Neuronal stem cell (in vitro differentiated cells): ENCODE measurements around the gene CNPY1.

Experiments
- DNase-seq: peaks from one replicate; pipeline ENCODE4 v3.0.0-alpha.2; 2013; ENCODE audit warnings: low spot score
- H2AFZ ChIP-seq: one replicate; pipeline ENCODE4 v1.6.1; 2013; ENCODE audit warnings: mild to moderate bottlenecking, low read length, inconsistent platforms
- H2AK5ac ChIP-seq: 2 replicates; pipeline ENCODE4 v1.6.1; 2013; ENCODE audit warnings: low read depth, mild to moderate bottlenecking, inconsistent platforms, low read length, moderate library complexity, mixed read lengths
- H2BK120ac ChIP-seq: 2 replicates; pipeline ENCODE4 v1.6.1; 2013; ENCODE audit warnings: low read depth, mild to moderate bottlenecking, inconsistent platforms, low read length, moderate library complexity, mixed read lengths
- H2BK12ac ChIP-seq: one replicate; pipeline ENCODE4 v1.6.1; 2013; ENCODE audit warnings: low read length, inconsistent platforms
- H2BK15ac ChIP-seq: 2 replicates; pipeline ENCODE4 v1.6.1; 2013; ENCODE audit warnings: mild to moderate bottlenecking, low read length, inconsistent platforms, mixed read lengths
- H2BK5ac ChIP-seq: one replicate; pipeline ENCODE4 v1.6.1; 2013; ENCODE audit warnings: inconsistent platforms, mild to moderate bottlenecking, low read length, moderate library complexity
- H3K14ac ChIP-seq: one replicate; pipeline ENCODE4 v1.6.1; 2013; ENCODE audit warnings: low read length, inconsistent platforms
- H3K18ac ChIP-seq: 2 replicates; pipeline ENCODE4 v1.6.1; 2013; ENCODE audit warnings: low read length, inconsistent platforms
- H3K23ac ChIP-seq: 2 replicates; pipeline ENCODE4 v1.6.1; 2013; ENCODE audit warnings: low read depth, mild to moderate bottlenecking, mixed read lengths, low read length, inconsistent platforms; ENCODE audit not compliant: poor library complexity
- H3K27ac ChIP-seq: replicated peaks from 3 replicates; pipeline ENCODE4 v1.5.1; 2013; ENCODE audit warnings: low read length, inconsistent platforms
- H3K27me3 ChIP-seq, 3 experiments: 2 replicates each; pipeline ENCODE4 v1.6.1; 2013; ENCODE audit warnings: low read length in 3 of 3, mild to moderate bottlenecking in 2 of 3, inconsistent platforms in 1 of 3, low read depth in 1 of 3, mixed read lengths in 1 of 3, moderate library complexity in 1 of 3; ENCODE audit not compliant: control insufficient read depth in 3 of 3, insufficient read depth in 3 of 3
- H3K36me3 ChIP-seq, 2 donors: replicated peaks in 1 of 2; 2 replicates each; pipeline ENCODE4 v1.6.1; 2013; ENCODE audit warnings: low read length in 2 of 2; ENCODE audit not compliant: control insufficient read depth in 2 of 2, insufficient read depth in 2 of 2
- H3K4ac ChIP-seq: 2 replicates; pipeline ENCODE4 v1.6.1; 2013; ENCODE audit warnings: inconsistent platforms, mild to moderate bottlenecking, low read length, moderate library complexity
- H3K4me1 ChIP-seq, 2 donors: 1 replicate in 1 of 2; 2 replicates in 1 of 2; pipeline ENCODE4 v1.6.1; 2013; ENCODE audit warnings: low read length in 2 of 2, low read depth in 1 of 2; ENCODE audit not compliant: control insufficient read depth in 2 of 2, insufficient read depth in 1 of 2
- H3K4me2 ChIP-seq: one replicate; pipeline ENCODE4 v1.6.1; 2013; ENCODE audit warnings: mild to moderate bottlenecking, low read length, inconsistent platforms; ENCODE audit not compliant: insufficient read depth, poor library complexity, severe bottlenecking
- H3K4me3 ChIP-seq, 2 donors: 2 replicates each; pipeline ENCODE4 v1.5.1; 2013; ENCODE audit warnings: low read length in 2 of 2, mild to moderate bottlenecking in 2 of 2, inconsistent platforms in 1 of 2, moderate library complexity in 1 of 2
- H3K79me1 ChIP-seq: one replicate; pipeline ENCODE4 v1.6.1; 2013; ENCODE audit warnings: low read depth, mild to moderate bottlenecking, inconsistent platforms, low read length, moderate library complexity
- H3K9ac ChIP-seq: one replicate; pipeline ENCODE4 v1.6.1; 2013; ENCODE audit warnings: mild to moderate bottlenecking, low read depth, low read length, inconsistent platforms; ENCODE audit not compliant: poor library complexity
- H3K9me3 ChIP-seq, 2 donors: replicated peaks in 1 of 2; 2 replicates each; pipeline versions ENCODE3 to v1.6.1; 2013; ENCODE audit warnings: low read length in 2 of 2, mild to moderate bottlenecking in 2 of 2, inconsistent platforms in 1 of 2, low read depth in 1 of 2, mixed read lengths in 1 of 2, moderate library complexity in 1 of 2; ENCODE audit not compliant: control insufficient read depth in 2 of 2, insufficient read depth in 1 of 2
- H4K8ac ChIP-seq: one replicate; pipeline ENCODE4 v1.6.1; 2013; ENCODE audit warnings: low read depth, mild to moderate bottlenecking, inconsistent platforms, low read length, moderate library complexity
- H4K91ac ChIP-seq: one replicate; pipeline ENCODE4 v1.6.1; 2013; ENCODE audit warnings: low read length, low read depth, mild to moderate bottlenecking, inconsistent platforms; ENCODE audit not compliant: poor library complexity
- WGBS, 2 donors: extraction: QIAGEN DNeasy Blood & Tissue Kit; methylation state at CpG; one replicate each; pipeline ENCODE4 v1.1.7; 2013; ENCODE audit warnings: missing lambda C conversion rate in 2 of 2, mixed read lengths in 1 of 2; ENCODE audit not compliant: insufficient read length in 2 of 2, insufficient replicate concordance in 1 of 2; ENCODE audit errors: extremely low coverage in 2 of 2; 5-methylcytosine and 5-hydroxymethylcytosine counted together

The CNPY1 gene

DNA sequence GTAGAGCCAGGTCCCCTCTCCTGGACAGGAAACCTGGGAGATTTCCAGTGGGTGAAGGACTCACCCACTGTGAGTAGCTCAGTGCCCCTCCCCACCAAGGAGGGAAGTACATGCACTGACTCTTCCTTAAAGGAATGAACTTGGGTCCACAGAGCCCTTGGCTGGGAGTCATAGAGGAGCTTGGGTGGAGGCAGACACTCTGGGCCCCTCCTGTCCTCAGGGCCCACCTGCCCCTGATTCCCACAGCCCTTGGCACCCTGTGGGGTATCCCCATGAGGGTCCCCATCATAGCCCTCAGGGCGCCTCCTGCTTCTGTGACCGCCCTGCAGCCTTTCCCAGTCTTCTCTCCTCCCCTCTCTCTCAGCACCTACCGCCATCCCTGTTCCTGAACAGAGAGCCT lies 84.7 kb downstream of the CNPY1 start:
- Histone ChIP-seq H3K4me3 (peak overlapping the region in 1 of 2 donors; percentile 70), H3K18ac (no peak overlapping the region), H3K27ac (no peak overlapping the region), H3K4me2 (no peak overlapping the region), H2AK5ac (no peak overlapping the region), H4K8ac (no peak overlapping the region), H2AFZ (no peak overlapping the region), H2BK5ac (no peak overlapping the region), H3K27me3 (peaks cover 2 to 94% (median 85%) of the 10 kb centered on the region in 3 experiments), H3K9ac (no peak overlapping the region), H2BK120ac (no peak overlapping the region), H2BK12ac (no peak overlapping the region), H3K36me3 (peaks cover 0 to 75% of the 10 kb centered on the region in 2 donors), H4K91ac (no peak overlapping the region), H3K14ac (no peak overlapping the region), H3K79me1 (no peaks in the 10 kb centered on the region), H3K23ac (no peak overlapping the region), H3K4me1 (peaks cover 0 to 53% of the 10 kb centered on the region in 2 donors), H3K9me3 (peaks cover 0 to 8% of the 10 kb centered on the region in 2 donors), H2BK15ac (no peak overlapping the region), H3K4ac (no peak overlapping the region)
- DNase-seq = no peak
- no CpG with 5 or more reads among the region's 3 CpGs for WGBS, 2 donors

DNA sequence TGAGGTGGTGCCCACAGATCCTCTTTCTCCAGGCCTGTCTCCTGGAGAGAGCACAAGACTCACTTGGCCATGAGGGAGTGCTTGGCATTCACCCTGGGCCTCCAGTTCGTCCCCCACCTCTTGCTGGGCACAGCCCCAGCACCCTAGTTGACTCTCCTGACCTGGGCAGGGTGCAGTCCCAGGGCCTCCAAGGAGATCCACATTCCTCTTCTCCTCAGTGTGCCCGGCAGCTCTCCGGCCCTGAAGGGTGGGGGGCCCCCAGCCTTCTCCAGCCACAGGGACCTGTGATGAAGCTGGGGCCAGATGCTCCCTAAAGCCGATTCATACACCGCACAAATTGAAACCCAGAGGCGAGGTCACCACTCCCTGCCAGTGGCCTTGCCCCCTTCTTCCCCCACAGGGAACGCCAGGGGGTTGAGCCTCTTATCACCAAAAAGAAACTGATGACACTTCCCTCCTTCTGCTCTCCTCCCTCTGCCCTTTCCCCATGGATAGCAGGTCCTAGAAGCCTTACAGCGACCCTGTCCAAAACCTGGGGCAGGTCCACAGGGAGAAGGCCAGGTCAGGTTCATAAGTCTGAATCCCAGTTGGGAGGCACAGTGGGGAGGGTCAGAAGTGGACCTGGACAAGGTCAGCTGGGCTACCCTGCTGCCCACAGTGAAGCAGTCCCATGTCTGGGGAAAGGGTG lies 85.3 kb downstream of the CNPY1 start:
- Histone ChIP-seq H3K79me1 (no peaks in the 10 kb centered on the region), H3K4me1 (peaks cover 0 to 53% of the 10 kb centered on the region in 2 donors), H2BK120ac (peak overlapping the region; percentile 2), H2BK12ac (no peak overlapping the region), H2AK5ac (peak overlapping the region; percentile 46), H3K14ac (no peak overlapping the region), H3K4me3 (peak overlapping the region in 1 of 2 donors; percentile 70), H3K27ac (no peak overlapping the region), H2BK15ac (no peak overlapping the region), H4K8ac (no peak overlapping the region), H3K36me3 (peaks cover 0 to 74% of the 10 kb centered on the region in 2 donors), H3K23ac (peak overlapping the region; percentile 52), H3K4ac (no peak overlapping the region), H2AFZ (no peak overlapping the region), H3K9me3 (peaks cover 0 to 8% of the 10 kb centered on the region in 2 donors), H3K4me2 (no peak overlapping the region), H4K91ac (no peak overlapping the region), H2BK5ac (no peak overlapping the region), H3K18ac (peak overlapping the region; percentile 28), H3K9ac (peak overlapping the region; percentile 44), H3K27me3 (peaks cover 7 to 94% (median 85%) of the 10 kb centered on the region in 3 experiments)
- DNase-seq = no peak
- no CpG with 5 or more reads among the region's 8 CpGs for WGBS, 2 donors

DNA sequence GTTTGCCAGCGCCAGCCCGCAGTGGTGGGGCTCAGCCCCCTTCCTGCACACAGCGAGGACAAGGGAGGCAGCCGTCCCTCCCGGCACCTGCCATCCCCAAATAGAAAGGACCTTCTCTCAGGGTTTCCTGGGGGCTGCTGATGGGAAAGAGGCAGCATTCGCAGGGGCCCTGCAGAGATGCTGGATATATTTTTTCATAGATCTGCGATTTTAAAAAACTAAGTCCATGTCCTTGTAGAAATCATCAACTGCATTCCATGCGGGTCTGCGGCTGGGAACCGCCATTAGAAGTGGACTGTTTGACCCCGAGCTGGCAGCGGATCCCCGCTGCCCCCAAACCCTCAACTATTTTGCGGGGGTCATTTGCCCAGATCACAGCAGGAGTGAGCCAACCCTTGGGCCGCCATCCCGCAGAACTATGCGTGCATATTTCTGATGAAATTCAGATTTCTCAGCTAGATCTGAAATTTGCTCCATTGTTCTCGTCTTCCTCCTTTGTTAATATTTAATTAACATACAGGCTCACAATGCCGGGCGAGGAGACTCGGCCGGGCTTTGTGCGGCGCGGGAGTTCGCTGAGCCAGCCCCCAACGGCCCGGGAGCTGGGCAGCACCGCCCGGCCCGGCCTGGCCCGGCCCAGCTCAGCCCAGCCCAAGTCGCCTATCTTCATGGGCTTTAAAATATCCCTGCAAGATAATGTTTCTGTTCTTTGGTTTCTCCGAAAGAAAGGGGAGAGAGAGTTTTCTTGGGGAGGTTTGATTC lies 86.5 kb downstream of the CNPY1 start:
- H2BK15ac ChIP-seq = no peak overlapping the region
- no peak overlapping the region for H3K4ac ChIP-seq
- H3K4me2 ChIP-seq = no peak overlapping the region
- no peak overlapping the region for H3K27ac ChIP-seq
- H3K36me3 ChIP-seq = peaks cover 0 to 62% of the 10 kb centered on the region in 2 donors
- H2BK5ac ChIP-seq = no peak overlapping the region
- H4K91ac ChIP-seq = no peak overlapping the region
- no CpG with 5 or more reads among the region's 34 CpGs for WGBS, 2 donors
- H3K4me1 ChIP-seq = peaks cover 0 to 54% of the 10 kb centered on the region in 2 donors
- DNase-seq = no peak
- H2BK12ac ChIP-seq = no peak overlapping the region
- H2BK120ac ChIP-seq = no peak overlapping the region
- H3K18ac ChIP-seq = no peak overlapping the region
- H3K27me3 ChIP-seq = peaks cover 19 to 94% (median 85%) of the 10 kb centered on the region in 3 experiments
- H3K4me3 ChIP-seq = peak overlapping the region in 1 of 2 donors; percentile 70
- H2AK5ac ChIP-seq = no peak overlapping the region
- H4K8ac ChIP-seq = no peak overlapping the region
- H3K14ac ChIP-seq = no peak overlapping the region
- no peak overlapping the region for H3K9ac ChIP-seq
- peak overlapping the region; percentile 49 for H2AFZ ChIP-seq
- no peak overlapping the region for H3K23ac ChIP-seq
- H3K79me1 ChIP-seq = no peaks in the 10 kb centered on the region
- peaks cover 0 to 10% of the 10 kb centered on the region in 2 donors for H3K9me3 ChIP-seq
